Epithelial cell of proximal tubule (primary cell): Measurements from ENCODE around the gene VTA1. TPM values are rescaled to one million over a fixed set of nuclear protein-coding genes. Genes with fewer than 3 reads are reported as not detected.

Experiments used
- DNase-seq: peaks from one replicate; pipeline ENCODE4 v3.0.0-alpha.2; 2011; ENCODE audit warnings: low read depth
- H3K4me3 ChIP-seq: 2 replicates; pipeline ENCODE4 v1.5.1; 2011; ENCODE audit warnings: low read depth, mild to moderate bottlenecking, low read length
- total RNA-seq: library from RNA; depleted of rRNA; stranded (reverse); fragments of >200 nt; gene quantifications from 2 replicates; pipeline ENCODE4 v1.2.3, GENCODE V29; 2015
- TF ChIP-seq, protein P1 (sequence below): conservative IDR thresholded peaks from 2 replicates; pipeline ENCODE4 v1.5.1; 2012; ENCODE audit warnings: low read depth, mild to moderate bottlenecking, low read length

The VTA1 gene
- total RNA-seq, 1 donor from 2014 or later, result 48.2 TPM

DNA sequence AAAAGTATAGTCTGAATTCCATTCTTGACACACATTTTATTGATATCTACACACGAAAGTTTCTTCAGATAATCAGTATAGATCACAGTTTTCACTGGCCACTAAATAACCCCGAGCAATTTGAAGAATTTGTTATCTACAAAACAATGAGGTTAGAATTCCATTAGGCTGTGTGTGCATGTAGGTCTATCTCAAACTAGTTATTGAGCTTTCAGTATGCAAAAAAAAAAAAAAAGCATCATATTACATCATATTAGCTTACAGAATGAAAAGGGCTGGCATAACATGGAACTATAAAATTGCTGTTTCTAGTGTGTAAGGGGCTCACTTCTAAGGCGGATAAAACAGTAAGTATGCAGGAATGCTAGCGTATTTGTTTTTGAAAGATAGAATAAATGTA is 95.2 kb downstream of the VTA1 start:
- TF ChIP-seq, protein P1, sequence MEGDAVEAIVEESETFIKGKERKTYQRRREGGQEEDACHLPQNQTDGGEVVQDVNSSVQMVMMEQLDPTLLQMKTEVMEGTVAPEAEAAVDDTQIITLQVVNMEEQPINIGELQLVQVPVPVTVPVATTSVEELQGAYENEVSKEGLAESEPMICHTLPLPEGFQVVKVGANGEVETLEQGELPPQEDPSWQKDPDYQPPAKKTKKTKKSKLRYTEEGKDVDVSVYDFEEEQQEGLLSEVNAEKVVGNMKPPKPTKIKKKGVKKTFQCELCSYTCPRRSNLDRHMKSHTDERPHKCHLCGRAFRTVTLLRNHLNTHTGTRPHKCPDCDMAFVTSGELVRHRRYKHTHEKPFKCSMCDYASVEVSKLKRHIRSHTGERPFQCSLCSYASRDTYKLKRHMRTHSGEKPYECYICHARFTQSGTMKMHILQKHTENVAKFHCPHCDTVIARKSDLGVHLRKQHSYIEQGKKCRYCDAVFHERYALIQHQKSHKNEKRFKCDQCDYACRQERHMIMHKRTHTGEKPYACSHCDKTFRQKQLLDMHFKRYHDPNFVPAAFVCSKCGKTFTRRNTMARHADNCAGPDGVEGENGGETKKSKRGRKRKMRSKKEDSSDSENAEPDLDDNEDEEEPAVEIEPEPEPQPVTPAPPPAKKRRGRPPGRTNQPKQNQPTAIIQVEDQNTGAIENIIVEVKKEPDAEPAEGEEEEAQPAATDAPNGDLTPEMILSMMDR, result no peak
- DNase-seq, result no peak
- no peak overlapping the region for H3K4me3 ChIP-seq

DNA sequence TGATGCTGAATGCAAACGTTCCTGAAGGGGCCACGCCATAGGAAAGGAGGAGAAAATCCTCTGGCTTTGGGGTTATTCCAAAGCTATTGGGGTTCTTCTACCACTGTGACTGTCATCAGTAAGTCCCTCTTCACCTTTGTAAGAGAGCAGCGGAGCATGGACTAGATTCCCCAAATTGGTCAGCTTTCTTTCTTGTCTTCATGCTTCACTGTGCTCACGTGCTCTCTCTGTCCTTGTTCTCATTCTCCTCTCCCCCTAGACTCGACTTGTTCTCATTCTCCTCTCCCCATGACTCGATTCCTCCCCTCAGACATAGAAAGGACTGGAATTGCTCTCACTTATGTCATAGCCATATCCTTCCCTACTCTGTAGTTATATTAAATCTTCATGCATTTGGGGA is 99.9 kb downstream of the VTA1 start:
- no peak for DNase-seq
- TF ChIP-seq, protein P1, result no peak
- no peak overlapping the region for H3K4me3 ChIP-seq

DNA sequence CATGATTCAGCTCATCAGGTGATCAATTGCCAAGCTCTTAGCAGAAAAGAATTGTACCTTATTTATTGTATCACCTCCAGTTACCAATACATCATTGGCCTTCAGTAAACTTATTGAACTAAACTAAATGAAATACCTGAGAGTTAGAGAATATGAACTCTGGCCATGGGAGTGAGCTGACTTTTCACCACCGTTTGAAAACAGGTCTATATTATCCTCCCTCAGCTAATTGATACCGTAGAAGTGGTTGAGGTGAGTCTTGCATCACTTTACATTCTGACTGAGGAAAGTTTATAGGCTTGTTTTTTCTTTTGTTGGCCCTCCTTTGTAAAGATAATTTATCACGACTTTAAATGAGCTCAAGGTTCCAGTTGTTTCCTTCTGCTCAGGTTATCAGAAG is 102.2 kb downstream of the VTA1 start:
- H3K4me3 ChIP-seq, result no peak overlapping the region
- no peak for DNase-seq
- TF ChIP-seq, protein P1, result no peak

DNA sequence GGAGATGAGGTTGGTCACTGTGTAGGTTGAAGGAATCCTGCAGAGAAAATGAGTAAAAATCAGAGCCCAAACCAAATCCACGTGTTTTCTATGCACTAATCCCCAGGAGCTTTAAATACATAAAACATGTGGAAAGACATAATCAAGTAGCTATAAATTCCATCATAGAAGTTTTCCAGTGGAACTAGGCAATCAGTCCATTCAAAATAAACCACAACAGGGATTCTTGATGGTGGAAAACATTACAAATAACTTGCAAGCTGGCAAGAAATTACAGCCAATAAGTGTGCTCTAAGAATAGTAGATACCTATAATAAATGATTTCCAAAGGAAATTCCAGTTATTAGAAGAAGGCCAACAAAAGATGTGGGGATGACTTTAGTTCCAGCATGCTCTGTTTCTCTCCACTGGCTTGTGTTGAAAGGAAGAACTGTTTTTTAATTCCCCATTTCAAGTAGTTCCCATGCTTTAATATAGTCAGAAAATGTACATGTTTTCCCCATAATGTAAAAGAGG is 104.9 kb downstream of the VTA1 start:
- no peak overlapping the region for H3K4me3 ChIP-seq
- DNase-seq, result no peak
- TF ChIP-seq, protein P1, result no peak

DNA sequence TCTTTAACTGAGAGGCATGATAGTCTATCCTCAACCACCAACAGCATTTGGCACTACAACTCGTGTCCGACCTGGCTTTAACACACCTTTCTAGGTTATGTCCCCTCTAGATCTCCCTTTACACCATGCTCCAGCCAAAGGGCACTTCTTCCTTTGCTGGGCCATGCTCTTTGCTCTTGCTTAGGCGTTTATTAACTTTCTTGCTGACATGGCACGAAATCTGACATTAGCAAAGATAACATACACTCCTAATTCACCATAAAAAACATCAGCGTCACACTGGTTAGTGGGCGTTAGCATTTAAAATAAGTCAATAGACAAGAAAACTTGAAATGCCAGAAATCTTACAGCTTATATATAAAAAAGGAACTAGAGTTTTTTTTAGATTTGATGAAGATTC is 107.5 kb downstream of the VTA1 start:
- DNase-seq, result no peak
- TF ChIP-seq, protein P1, result no peak
- H3K4me3 ChIP-seq, result no peak overlapping the region

DNA sequence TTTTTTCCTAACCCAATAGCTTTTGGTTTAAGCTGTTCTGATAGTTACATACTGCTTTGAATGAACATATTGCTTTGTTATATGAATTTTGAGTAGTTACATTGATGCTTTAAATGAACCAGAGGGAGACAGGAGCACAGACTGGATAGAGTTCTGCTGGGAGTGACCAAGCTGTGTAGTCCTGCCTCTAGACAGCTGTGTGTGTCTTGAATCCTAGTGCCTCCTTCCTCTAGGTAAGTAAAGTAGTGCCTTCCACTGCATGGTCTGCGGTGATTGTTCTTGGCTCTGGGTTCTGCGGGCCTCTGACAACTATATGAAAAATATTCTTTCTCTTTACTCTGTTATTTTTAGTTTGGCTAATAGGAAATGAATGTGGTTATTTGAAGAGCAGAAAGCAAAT is 108.7 kb downstream of the VTA1 start:
- no peak for DNase-seq
- H3K4me3 ChIP-seq, result no peak overlapping the region
- TF ChIP-seq, protein P1, result no peak

DNA sequence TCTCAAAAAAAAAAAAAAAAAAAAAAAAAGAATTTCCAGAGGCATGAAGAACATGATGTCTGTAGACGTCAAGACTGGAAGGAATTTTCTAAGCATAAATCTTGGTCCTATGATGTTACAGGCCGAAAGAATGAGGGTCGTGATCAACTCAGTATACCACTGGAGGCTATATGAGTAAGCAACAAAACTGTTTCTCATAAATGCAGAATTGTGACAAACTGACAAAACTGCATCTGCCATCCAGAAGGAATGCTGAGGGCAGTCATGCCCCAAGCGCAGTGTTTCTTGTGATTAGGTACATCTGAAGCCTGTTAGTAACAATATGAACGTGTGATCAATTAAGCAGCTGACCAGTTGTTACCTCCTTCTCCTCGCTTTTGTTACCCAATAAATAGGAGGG is 111.2 kb downstream of the VTA1 start:
- DNase-seq, result no peak
- no peak overlapping the region for H3K4me3 ChIP-seq
- TF ChIP-seq, protein P1, result no peak
